Measurements from ENCODE around the gene PTPRD. TPM values are rescaled to one million over a fixed set of nuclear protein-coding genes. Genes with fewer than 3 reads are reported as not detected.

Gene PTPRD
- total RNA-seq, 1 experiment from 2014 or later: 32.5 TPM

- Histone ChIP-seq H4K5ac (ENCODE audit: insufficient read length, low read depth, low read length) (no peak overlapping the region), H2BK15ac (ENCODE audit: low read depth, low read length) (no peak overlapping the region), H3K23ac (ENCODE audit: insufficient read length, low read depth, low read length) (no peak overlapping the region), H3K4ac (ENCODE audit: low read depth, low read length) (no peak overlapping the region), H3K9ac (ENCODE audit: extremely low read depth, insufficient read length, low read length) (no peak overlapping the region), H3K79me1 (ENCODE audit: insufficient read depth, low read depth, low read length, poor library complexity, severe bottlenecking) (no peaks in the 10 kb centered on the region), H3K18ac (ENCODE audit: insufficient read length, low read depth, low read length) (no peak overlapping the region), H3K4me2 (ENCODE audit: insufficient read depth, insufficient read length, low read length) (no peak overlapping the region), H2AFZ (ENCODE audit: low read length) (no peak overlapping the region), H3K27ac (ENCODE audit: insufficient read length, low read depth, low read length) (no peak overlapping the region), H2BK5ac (ENCODE audit: insufficient read length, low read length) (no peak overlapping the region), H3K27me3 (ENCODE audit: insufficient read depth, low read length) (no peaks in the 10 kb centered on the region), H3K56ac (ENCODE audit: insufficient read length, low read depth, low read length) (no peak overlapping the region), H2BK12ac (ENCODE audit: insufficient read length, low read depth, low read length) (no peak overlapping the region), H2AK5ac (ENCODE audit: insufficient read length, low read length) (no peak overlapping the region), H2BK120ac (ENCODE audit: low read depth, low read length, poor library complexity, severe bottlenecking) (no peak overlapping the region), H3K4me1 (ENCODE audit: insufficient read depth, low read length) (no peaks in the 10 kb centered on the region), H4K91ac (ENCODE audit: insufficient read length, low read depth, low read length) (no peak overlapping the region), H3K14ac (ENCODE audit: insufficient read depth, low read length) (no peak overlapping the region), H3K79me2 (ENCODE audit: insufficient read depth, low read length) (no peaks in the 10 kb centered on the region), H4K20me1 (ENCODE audit: control insufficient read depth, insufficient read depth, insufficient read length) (no peaks in the 10 kb centered on the region), H3K23me2 (ENCODE audit: insufficient read length, low read depth, low read length, poor library complexity, severe bottlenecking) (no peaks in the 10 kb centered on the region), H3K9me3 (ENCODE audit: control insufficient read depth, low read depth, low read length) (no peaks in the 10 kb centered on the region), H4K8ac (replicated peaks; ENCODE audit: insufficient read length, low read depth, low read length) (no peak overlapping the region), H3T11ph (ENCODE audit: low read length) (no peak overlapping the region), H2BK20ac (ENCODE audit: low read depth, low read length, poor library complexity, severe bottlenecking) (no peak overlapping the region)
- Mint-ChIP-seq H3K4me3 (no peak overlapping the region), H3K9me3 (peaks cover 10 to 11% of the 10 kb centered on the region in 2 experiments), H3K27me3 (ENCODE audit: low read depth) (no peaks in the 10 kb centered on the region), H3K36me3 (ENCODE audit: insufficient read depth in 1 of 3, low read depth in 3 of 3) (peaks cover 0 to 11% (median 0%) of the 10 kb centered on the region in 3 experiments; a peak in 2 of 7 replicates), H3K4me1 (peaks cover 5 to 8% of the 10 kb centered on the region in 2 experiments), H3K27ac (peak overlapping the region in 1 of 3 experiments; percentile 78; a peak in 2 of 7 replicates)
- no CpG with 5 or more reads among the region's 3 CpGs for WGBS (ENCODE audit: extremely low coverage, insufficient read length, low lambda C conversion rate)
- peak; percentile 47; the same call in 2 of the 3 replicates for TF ChIP-seq CTCF (conservative IDR thresholded peaks at IDR 0.05)
- peak; percentile 28 for DNase-seq
These were observed 693.5 kb downstream of the PTPRD start for GRCh38 chr9:9919174-9919775.

Measured in H9 (cell line).